Trophoblast cell (in vitro differentiated cells and primary cell): Measurements from ENCODE around the gene MKI67.
"Not testable (repeated sequence)": the region's sequence is repeated elsewhere in the genome, so short reads cannot be mapped to it uniquely, and the experiment has no call there.

Experiments
- DNase-seq, 2 donors: peaks; one replicate each; pipeline ENCODE4 v3.0.0-alpha.2; 2016
- H2AFZ ChIP-seq: 2 replicates; pipeline ENCODE4 v1.6.1; 2013; ENCODE audit warnings: low read length, moderate library complexity, mild to moderate bottlenecking; ENCODE audit not compliant: insufficient read depth, poor library complexity
- H2AK5ac ChIP-seq: 2 replicates; pipeline ENCODE4 v1.6.1; 2013; ENCODE audit warnings: mild to moderate bottlenecking, low read length
- H2BK120ac ChIP-seq: 2 replicates; pipeline ENCODE4 v1.6.1; 2013; ENCODE audit warnings: low read length, mild to moderate bottlenecking, moderate library complexity; ENCODE audit not compliant: insufficient read depth, poor library complexity
- H2BK12ac ChIP-seq: 2 replicates; pipeline ENCODE4 v1.6.1; 2013; ENCODE audit warnings: mild to moderate bottlenecking, low read length, moderate library complexity
- H2BK5ac ChIP-seq: 2 replicates; pipeline ENCODE4 v1.6.1; 2013; ENCODE audit warnings: low read length, low read depth, moderate library complexity, mild to moderate bottlenecking; ENCODE audit not compliant: poor library complexity
- H3K14ac ChIP-seq: 2 replicates; pipeline ENCODE4 v1.6.1; 2013; ENCODE audit warnings: mild to moderate bottlenecking, low read length
- H3K18ac ChIP-seq: 2 replicates; pipeline ENCODE4 v1.6.1; 2013; ENCODE audit warnings: mild to moderate bottlenecking, low read length
- H3K23ac ChIP-seq: 2 replicates; pipeline ENCODE4 v1.6.1; 2013; ENCODE audit warnings: low read length
- H3K27ac ChIP-seq: 2 replicates; pipeline ENCODE4 v1.5.1; 2013; ENCODE audit warnings: low read depth, mild to moderate bottlenecking, inconsistent platforms, low read length, moderate library complexity
- H3K27me3 ChIP-seq: 2 replicates; pipeline ENCODE4 v1.6.1; 2013; ENCODE audit warnings: inconsistent platforms, mild to moderate bottlenecking, low read length, moderate library complexity; ENCODE audit not compliant: insufficient read depth
- H3K36me3 ChIP-seq, 2 experiments: 1 replicate in 1 of 2; 2 replicates in 1 of 2; pipeline ENCODE4 v1.6.1; 2013; ENCODE audit warnings: low read length in 2 of 2, mild to moderate bottlenecking in 2 of 2, moderate library complexity in 1 of 2; ENCODE audit not compliant: insufficient read depth in 2 of 2, control insufficient read depth in 1 of 2
- H3K4ac ChIP-seq: 2 replicates; pipeline ENCODE4 v1.6.1; 2013; ENCODE audit warnings: low read depth, mild to moderate bottlenecking, low read length, moderate library complexity
- H3K4me1 ChIP-seq, 2 experiments: 1 replicate in 1 of 2; 2 replicates in 1 of 2; pipeline ENCODE4 v1.6.1; 2013; ENCODE audit warnings: low read length in 2 of 2, mild to moderate bottlenecking in 2 of 2, moderate library complexity in 1 of 2; ENCODE audit not compliant: insufficient read depth in 2 of 2, control insufficient read depth in 1 of 2
- H3K4me2 ChIP-seq: 2 replicates; pipeline ENCODE4 v1.6.1; 2013; ENCODE audit warnings: inconsistent platforms, mild to moderate bottlenecking, low read length, moderate library complexity
- H3K4me3 ChIP-seq: 2 replicates; pipeline ENCODE4 v1.5.1; 2013; ENCODE audit warnings: mild to moderate bottlenecking, low read depth, low read length, inconsistent platforms
- H3K79me1 ChIP-seq: one replicate; pipeline ENCODE4 v1.6.1; 2013; ENCODE audit warnings: low read length
- H3K79me2 ChIP-seq: 2 replicates; pipeline ENCODE4 v1.6.1; 2013; ENCODE audit warnings: low read length, mild to moderate bottlenecking; ENCODE audit not compliant: control insufficient read depth, insufficient read depth, poor library complexity
- H3K9ac ChIP-seq: 2 replicates; pipeline ENCODE4 v1.6.1; 2013; ENCODE audit warnings: mild to moderate bottlenecking, low read length
- H3K9me3 ChIP-seq: 2 replicates; pipeline ENCODE4 v1.6.1; 2013; ENCODE audit warnings: low read depth, mild to moderate bottlenecking, control low read depth, inconsistent platforms, low read length; ENCODE audit not compliant: insufficient read depth
- H4K12ac ChIP-seq: 2 replicates; pipeline ENCODE4 v1.6.1; 2013; ENCODE audit warnings: low read depth, mild to moderate bottlenecking, low read length, moderate library complexity
- H4K8ac ChIP-seq: 2 replicates; pipeline ENCODE4 v1.6.1; 2013; ENCODE audit warnings: low read depth, mild to moderate bottlenecking, low read length, moderate library complexity
- H4K91ac ChIP-seq: one replicate; pipeline ENCODE4 v1.6.1; 2013; ENCODE audit warnings: low read depth, mild to moderate bottlenecking, low read length, moderate library complexity
- WGBS: extraction: QIAGEN DNeasy Blood & Tissue Kit; methylation state at CpG from one replicate; pipeline ENCODE4 v1.1.7; 2013; ENCODE audit warnings: missing lambda C conversion rate; ENCODE audit not compliant: insufficient read length, insufficient coverage; ENCODE audit errors: extremely low coverage; 5-methylcytosine and 5-hydroxymethylcytosine counted together

MKI67 gene

GRCh38 chr10:128169811-128170379 lies 43.7 kb upstream of the MKI67 start:
- no peaks in the 10 kb centered on the region for H3K27me3 ChIP-seq
- peaks cover 6% of the 10 kb centered on the region for H3K9me3 ChIP-seq
- DNase-seq: no peak
- no CpG with 5 or more reads among the region's 8 CpGs for WGBS
- no peak overlapping the region for H4K91ac ChIP-seq
- no peak overlapping the region for H4K12ac ChIP-seq
- H3K27ac ChIP-seq: no peak overlapping the region
- peaks cover 3% of the 10 kb centered on the region in 2 experiments for H3K4me1 ChIP-seq
- no peak overlapping the region for H3K9ac ChIP-seq
- H3K79me2 ChIP-seq: no peaks in the 10 kb centered on the region
- H3K14ac ChIP-seq: no peak overlapping the region
- H3K4ac ChIP-seq: no peak overlapping the region
- no peaks in the 10 kb centered on the region for H3K79me1 ChIP-seq
- no peak overlapping the region for H2BK120ac ChIP-seq
- no peak overlapping the region for H3K18ac ChIP-seq
- H3K36me3 ChIP-seq: no peaks in the 10 kb centered on the region
- no peak overlapping the region for H2AK5ac ChIP-seq
- H2BK5ac ChIP-seq: no peak overlapping the region
- no peak overlapping the region for H3K4me3 ChIP-seq
- no peak overlapping the region for H2BK12ac ChIP-seq
- H2AFZ ChIP-seq: no peak overlapping the region
- no peak overlapping the region for H4K8ac ChIP-seq
- no peak overlapping the region for H3K4me2 ChIP-seq
- H3K23ac ChIP-seq: no peak overlapping the region

GRCh38 chr10:128167926-128168520 lies 41.8 kb upstream of the MKI67 start:
- no peak overlapping the region for H2AFZ ChIP-seq
- no peak overlapping the region for H3K14ac ChIP-seq
- H3K9me3 ChIP-seq: peaks cover 4% of the 10 kb centered on the region
- no CpG with 5 or more reads among the region's 3 CpGs for WGBS
- no peak overlapping the region for H3K4me2 ChIP-seq
- H2BK12ac ChIP-seq: no peak overlapping the region
- no peak overlapping the region for H3K4me3 ChIP-seq
- no peak overlapping the region for H4K12ac ChIP-seq
- H3K18ac ChIP-seq: no peak overlapping the region
- H2AK5ac ChIP-seq: no peak overlapping the region
- no peak for DNase-seq
- H3K4ac ChIP-seq: no peak overlapping the region
- no peaks in the 10 kb centered on the region for H3K79me2 ChIP-seq
- no peaks in the 10 kb centered on the region for H3K79me1 ChIP-seq
- no peaks in the 10 kb centered on the region for H3K27me3 ChIP-seq
- no peak overlapping the region for H4K8ac ChIP-seq
- H2BK5ac ChIP-seq: no peak overlapping the region
- peaks cover 3 to 8% of the 10 kb centered on the region in 2 experiments for H3K4me1 ChIP-seq
- H4K91ac ChIP-seq: no peak overlapping the region
- H3K27ac ChIP-seq: no peak overlapping the region
- no peak overlapping the region for H3K9ac ChIP-seq
- H3K36me3 ChIP-seq: no peaks in the 10 kb centered on the region
- no peak overlapping the region for H3K23ac ChIP-seq
- no peak overlapping the region for H2BK120ac ChIP-seq

- H3K27ac ChIP-seq, DNase-seq, H2AK5ac ChIP-seq, H3K79me1 ChIP-seq, H3K36me3 ChIP-seq, H4K91ac ChIP-seq, H4K12ac ChIP-seq, H3K18ac ChIP-seq, H3K4me3 ChIP-seq, H3K14ac ChIP-seq, H3K79me2 ChIP-seq, H3K4me2 ChIP-seq, H2AFZ ChIP-seq, H2BK120ac ChIP-seq, H2BK5ac ChIP-seq, H4K8ac ChIP-seq, H3K27me3 ChIP-seq, H3K9me3 ChIP-seq, H2BK12ac ChIP-seq, H3K9ac ChIP-seq, H3K23ac ChIP-seq, H3K4ac ChIP-seq, H3K4me1 ChIP-seq: not testable (repeated sequence)
- WGBS: no CpG with 5 or more reads among the region's 6 CpGs
Observed at GRCh38 chr10:128167123-128167522, 40.9 kb upstream of the MKI67 start.

GRCh38 chr10:128166151-128166550 lies 39.9 kb upstream of the MKI67 start:
- Histone ChIP-seq H3K27me3 (no peaks in the 10 kb centered on the region), H2AK5ac (no peak overlapping the region), H4K12ac (no peak overlapping the region), H3K4ac (no peak overlapping the region), H2BK120ac (no peak overlapping the region), H3K27ac (no peak overlapping the region), H3K36me3 (no peaks in the 10 kb centered on the region), H3K14ac (no peak overlapping the region), H4K91ac (no peak overlapping the region), H4K8ac (no peak overlapping the region), H3K4me2 (no peak overlapping the region), H2BK5ac (no peak overlapping the region), H3K79me1 (no peaks in the 10 kb centered on the region), H3K9ac (no peak overlapping the region), H3K4me1 (peaks cover 3 to 8% of the 10 kb centered on the region in 2 experiments), H2BK12ac (no peak overlapping the region), H3K79me2 (no peaks in the 10 kb centered on the region), H3K9me3 (peaks cover 2% of the 10 kb centered on the region), H3K18ac (no peak overlapping the region), H2AFZ (no peak overlapping the region), H3K4me3 (no peak overlapping the region), H3K23ac (no peak overlapping the region)
- DNase-seq: no peak
- no CpG with 5 or more reads among the region's 2 CpGs for WGBS
